CD8-positive, alpha-beta memory T cell (primary cell): ENCODE data around the gene PIGT. TPM values are rescaled to one million over a fixed set of nuclear protein-coding genes. Genes with fewer than 3 reads are reported as not detected.

Source experiments
- CTCF ChIA-PET: fragments of 350-600 bp; sonication (Branson Sonifier 250); formaldehyde crosslinking; loops from one replicate; lab custom pipeline; 2021; ENCODE audit warnings: antibody characterized with exemption; lab: Charles Lee
- POLR2A ChIA-PET: fragments of 350-600 bp; sonication (Branson Sonifier 250); formaldehyde crosslinking; loops from one replicate; lab custom pipeline; 2021; ENCODE audit warnings: antibody characterized with exemption; lab: Charles Lee
- DNase-seq, 5 donors: peaks; one replicate each; pipeline versions ENCODE4 v3.0.0 to v3.0.0-alpha.2; 2020 to 2022; ENCODE audit warnings: mixed read lengths in 1 of 5
- H3K27ac ChIP-seq: one replicate; pipeline ENCODE4 v1.7.0; 2013; ENCODE audit warnings: low read depth, mild to moderate bottlenecking, low read length, moderate library complexity
- H3K27me3 ChIP-seq: 2 replicates; pipeline ENCODE4 v1.7.0; 2013; ENCODE audit warnings: low read length, mild to moderate bottlenecking; ENCODE audit not compliant: insufficient read depth, poor library complexity, severe bottlenecking
- H3K36me3 ChIP-seq: 2 replicates; pipeline ENCODE4 v1.7.0; 2013; ENCODE audit warnings: mild to moderate bottlenecking, low read length, moderate library complexity; ENCODE audit not compliant: insufficient read depth
- H3K4me1 ChIP-seq: 2 replicates; pipeline ENCODE4 v1.7.0; 2013; ENCODE audit warnings: mild to moderate bottlenecking, low read length, moderate library complexity; ENCODE audit not compliant: insufficient read depth
- H3K4me3 ChIP-seq: 2 replicates; pipeline ENCODE4 v1.7.0; 2013; ENCODE audit warnings: mild to moderate bottlenecking, low read length
- H3K9me3 ChIP-seq: 2 replicates; pipeline ENCODE4 v1.7.0; 2013; ENCODE audit warnings: mild to moderate bottlenecking, low read length
- H3K27ac Mint-ChIP-seq, 8 donors: one replicate each; pipeline ENCODE4 v1.8.0; 2020 to 2021; ENCODE audit warnings: mixed read lengths in 8 of 8, mild to moderate bottlenecking in 6 of 8, inconsistent platforms in 3 of 8, moderate library complexity in 3 of 8
- H3K27me3 Mint-ChIP-seq, 2 donors: one replicate each; pipeline ENCODE4 v1.8.0; 2020 to 2021; ENCODE audit warnings: mixed read lengths in 2 of 2, mild to moderate bottlenecking in 1 of 2, moderate library complexity in 1 of 2
- H3K36me3 Mint-ChIP-seq, 3 donors: one replicate each; pipeline ENCODE4 v1.8.0; 2020 to 2021; ENCODE audit warnings: mixed read lengths in 3 of 3, inconsistent platforms in 1 of 3, mild to moderate bottlenecking in 1 of 3
- H3K4me1 Mint-ChIP-seq, 3 donors: one replicate each; pipeline ENCODE4 v1.8.0; 2020 to 2021; ENCODE audit warnings: mixed read lengths in 3 of 3, inconsistent platforms in 1 of 3, mild to moderate bottlenecking in 1 of 3
- H3K4me3 Mint-ChIP-seq, 7 donors: one replicate each; pipeline ENCODE4 v1.8.0; 2020 to 2021; ENCODE audit warnings: mixed read lengths in 7 of 7, mild to moderate bottlenecking in 6 of 7, moderate library complexity in 4 of 7, inconsistent platforms in 2 of 7
- H3K9me3 Mint-ChIP-seq, 5 donors: one replicate each; pipeline ENCODE4 v1.8.0; 2020 to 2022; ENCODE audit warnings: mixed read lengths in 5 of 5, mild to moderate bottlenecking in 3 of 5, moderate library complexity in 2 of 5, inconsistent platforms in 1 of 5
- polyA plus RNA-seq: library from polyadenylated mRNA; unstranded; fragments of 300-500 nt; fragmentation: Illumina TruSeq; gene quantifications from one replicate; pipeline ENCODE4 v1.2.3, GENCODE V29; 2021
- total RNA-seq, 2 experiments: library from RNA; stranded (reverse); gene quantifications; one replicate each; pipeline ENCODE4 v1.2.3, GENCODE V29; 2021

PIGT gene
- total and polyA plus RNA-seq, 3 experiments from 2014 or later: 76.3 to 96.4 (median 76.4) TPM

GRCh38 chr20:45452772-45453691, 37.1 kb downstream of the PIGT start:
- CTCF ChIA-PET: interaction anchor here (0.9 to 8.4 kb wide), 9 partner anchors 11 to 534 kb away, joined by 3 to 57 read pairs (median 8); partner anchors contain the start of gene SYS1
- Histone ChIP-seq H3K36me3 (no peaks in the 10 kb centered on the region), H3K9me3 (no peaks in the 10 kb centered on the region), H3K27me3 (no peaks in the 10 kb centered on the region), H3K4me3 (no peak overlapping the region), H3K27ac (no peak overlapping the region), H3K4me1 (no peaks in the 10 kb centered on the region)
- Mint-ChIP-seq H3K4me3 (no peak overlapping the region), H3K27me3 (peaks cover 0 to 10% of the 10 kb centered on the region in 2 donors), H3K27ac (no peak overlapping the region), H3K9me3 (no peaks in the 10 kb centered on the region), H3K36me3 (peaks cover 1 to 4% (median 1%) of the 10 kb centered on the region in 3 donors), H3K4me1 (no peaks in the 10 kb centered on the region)
- DNase-seq: no peak
- POLR2A ChIA-PET: interaction anchor here (1.1 kb wide), 1 partner anchor 90 kb away, joined by 3 read pairs; the partner anchor contains the start of gene SYS1

GRCh38 chr20:45456632-45457031, 40.7 kb downstream of the PIGT start:
- ChIA-PET CTCF (interaction anchor here (1.7 to 8.4 kb wide), 2 partner anchors 95 to 138 kb away, joined by 6 to 57 read pairs; partner anchors contain the start of gene SYS1), POLR2A (no interaction called here)
- Histone ChIP-seq H3K27ac (no peak overlapping the region), H3K36me3 (no peaks in the 10 kb centered on the region), H3K4me1 (no peaks in the 10 kb centered on the region), H3K27me3 (no peaks in the 10 kb centered on the region), H3K9me3 (no peaks in the 10 kb centered on the region), H3K4me3 (no peak overlapping the region)
- peaks cover 3 to 11% of the 10 kb centered on the region in 2 donors for H3K27me3 Mint-ChIP-seq
- no peak overlapping the region for H3K4me3 Mint-ChIP-seq
- H3K4me1 Mint-ChIP-seq: no peaks in the 10 kb centered on the region
- no peaks in the 10 kb centered on the region for H3K9me3 Mint-ChIP-seq
- no peak for DNase-seq
- no peak overlapping the region for H3K27ac Mint-ChIP-seq
- peaks cover 0 to 1% (median 0%) of the 10 kb centered on the region in 3 donors for H3K36me3 Mint-ChIP-seq

GRCh38 chr20:45459606-45460005, 43.7 kb downstream of the PIGT start:
- Histone ChIP-seq H3K9me3 (no peaks in the 10 kb centered on the region), H3K27ac (no peak overlapping the region), H3K27me3 (peaks cover 7% of the 10 kb centered on the region), H3K4me1 (no peaks in the 10 kb centered on the region), H3K36me3 (no peaks in the 10 kb centered on the region), H3K4me3 (no peak overlapping the region)
- Mint-ChIP-seq H3K4me3 (no peak overlapping the region), H3K9me3 (no peaks in the 10 kb centered on the region), H3K27me3 (peaks cover 3 to 10% of the 10 kb centered on the region in 2 donors), H3K36me3 (peaks cover 0 to 1% (median 0%) of the 10 kb centered on the region in 3 donors), H3K4me1 (no peaks in the 10 kb centered on the region), H3K27ac (no peak overlapping the region)
- POLR2A ChIA-PET: no interaction called here
- CTCF ChIA-PET: interaction anchor here (1.3 to 2.4 kb wide), 4 partner anchors 11 to 141 kb away, joined by 4 to 6 read pairs (median 4); partner anchors contain the start of gene SYS1
- DNase-seq: no peak

- Histone ChIP-seq H3K27ac (no peak overlapping the region), H3K4me3 (no peak overlapping the region), H3K4me1 (no peaks in the 10 kb centered on the region), H3K27me3 (peaks cover 7% of the 10 kb centered on the region), H3K36me3 (no peaks in the 10 kb centered on the region), H3K9me3 (no peaks in the 10 kb centered on the region)
- H3K9me3 Mint-ChIP-seq: no peaks in the 10 kb centered on the region
- H3K36me3 Mint-ChIP-seq: peaks cover 0 to 1% (median 0%) of the 10 kb centered on the region in 3 donors
- no peaks in the 10 kb centered on the region for H3K4me1 Mint-ChIP-seq
- no peak overlapping the region for H3K27ac Mint-ChIP-seq
- ChIA-PET CTCF (no interaction called here), POLR2A (no interaction called here)
- H3K4me3 Mint-ChIP-seq: no peak overlapping the region
- H3K27me3 Mint-ChIP-seq: peaks cover 10 to 18% of the 10 kb centered on the region in 2 donors
- no peak for DNase-seq
Observed at GRCh38 chr20:45461225-45461624, 45.3 kb downstream of the PIGT start.

- no peaks in the 10 kb centered on the region for H3K4me1 ChIP-seq
- Mint-ChIP-seq H3K36me3 (peaks cover 0 to 1% (median 0%) of the 10 kb centered on the region in 3 donors), H3K27ac (no peak overlapping the region), H3K4me3 (no peak overlapping the region), H3K4me1 (no peaks in the 10 kb centered on the region), H3K27me3 (peaks cover 12 to 32% of the 10 kb centered on the region in 2 donors), H3K9me3 (no peaks in the 10 kb centered on the region)
- ChIA-PET CTCF (no interaction called here), POLR2A (no interaction called here)
- H3K27ac ChIP-seq: no peak overlapping the region
- no peak overlapping the region for H3K4me3 ChIP-seq
- no peaks in the 10 kb centered on the region for H3K9me3 ChIP-seq
- H3K27me3 ChIP-seq: peaks cover 7% of the 10 kb centered on the region
- no peak for DNase-seq
- no peaks in the 10 kb centered on the region for H3K36me3 ChIP-seq
Observed at GRCh38 chr20:45462711-45463509, 47.0 kb downstream of the PIGT start.

GRCh38 chr20:45463709-45464108, 47.8 kb downstream of the PIGT start:
- Histone ChIP-seq H3K9me3 (no peaks in the 10 kb centered on the region), H3K4me1 (no peaks in the 10 kb centered on the region), H3K27ac (no peak overlapping the region), H3K36me3 (no peaks in the 10 kb centered on the region), H3K4me3 (no peak overlapping the region), H3K27me3 (peaks cover 7% of the 10 kb centered on the region)
- H3K27me3 Mint-ChIP-seq: peaks cover 20 to 40% of the 10 kb centered on the region in 2 donors
- no peak overlapping the region for H3K27ac Mint-ChIP-seq
- no peak overlapping the region for H3K4me3 Mint-ChIP-seq
- DNase-seq: no peak
- H3K4me1 Mint-ChIP-seq: no peaks in the 10 kb centered on the region
- ChIA-PET CTCF (no interaction called here), POLR2A (no interaction called here)
- H3K9me3 Mint-ChIP-seq: no peaks in the 10 kb centered on the region
- peaks cover 0 to 1% (median 0%) of the 10 kb centered on the region in 3 donors for H3K36me3 Mint-ChIP-seq

- no peaks in the 10 kb centered on the region for H3K36me3 ChIP-seq
- Mint-ChIP-seq H3K9me3 (no peaks in the 10 kb centered on the region), H3K36me3 (peaks cover 0 to 1% (median 0%) of the 10 kb centered on the region in 3 donors), H3K27ac (no peak overlapping the region), H3K4me1 (peaks cover 5 to 8% (median 5%) of the 10 kb centered on the region in 3 donors), H3K27me3 (peaks cover 32 to 52% of the 10 kb centered on the region in 2 donors), H3K4me3 (no peak overlapping the region)
- peaks cover 8% of the 10 kb centered on the region for H3K4me1 ChIP-seq
- no peaks in the 10 kb centered on the region for H3K9me3 ChIP-seq
- no peak overlapping the region for H3K27ac ChIP-seq
- ChIA-PET CTCF (interaction anchor here (0.8 to 1.2 kb wide), 2 partner anchors 16 to 103 kb away, joined by 3 to 4 read pairs; partner anchors contain the start of gene SYS1), POLR2A (no interaction called here)
- no peak overlapping the region for H3K4me3 ChIP-seq
- H3K27me3 ChIP-seq: peaks cover 21% of the 10 kb centered on the region
- no peak for DNase-seq
Observed at GRCh38 chr20:45465491-45466266, 49.7 kb downstream of the PIGT start.
